Activated CD4-positive, alpha-beta T cell treated with anti-CD3 and anti-CD28 coated beads, Interleukin-2, amount 10 ng/mL, durations not matched to agents 24 days and 14 days (primary cell): ENCODE data around the gene CINP. TPM values are rescaled to one million over a fixed set of nuclear protein-coding genes. Genes with fewer than 3 reads are reported as not detected.

ENCODE experiments used
- DNase-seq: peaks from one replicate; pipeline ENCODE4 v3.0.0; 2022
- H3K27ac Mint-ChIP-seq: one replicate; pipeline ENCODE4 v1.8.0; 2022; ENCODE audit warnings: mild to moderate bottlenecking, mixed read lengths
- H3K27me3 Mint-ChIP-seq: one replicate; pipeline ENCODE4 v1.8.0; 2022; ENCODE audit warnings: mixed read lengths
- H3K36me3 Mint-ChIP-seq: one replicate; pipeline ENCODE4 v1.8.0; 2022; ENCODE audit warnings: low read depth, mild to moderate bottlenecking, mixed read lengths
- H3K4me1 Mint-ChIP-seq: one replicate; pipeline ENCODE4 v1.8.0; 2021; ENCODE audit warnings: mixed read lengths
- H3K4me3 Mint-ChIP-seq: one replicate; pipeline ENCODE4 v1.8.0; 2022; ENCODE audit warnings: mild to moderate bottlenecking, moderate library complexity, mixed read lengths
- H3K9me3 Mint-ChIP-seq: one replicate; pipeline ENCODE4 v1.8.0; 2021; ENCODE audit warnings: mixed read lengths
- intact Hi-C: fragments of 100-400 bp; cut with micrococcal nuclease; formaldehyde crosslinking; loops from one replicate; pipeline ENCODE4 v1.15.1; 2023
- total RNA-seq: library from RNA; stranded (reverse); gene quantifications from 2 replicates; pipeline ENCODE4 v1.2.3, GENCODE V29; 2022

The CINP gene
- 43.7 and 46.2 TPM in 2 replicates for total RNA-seq

DNA sequence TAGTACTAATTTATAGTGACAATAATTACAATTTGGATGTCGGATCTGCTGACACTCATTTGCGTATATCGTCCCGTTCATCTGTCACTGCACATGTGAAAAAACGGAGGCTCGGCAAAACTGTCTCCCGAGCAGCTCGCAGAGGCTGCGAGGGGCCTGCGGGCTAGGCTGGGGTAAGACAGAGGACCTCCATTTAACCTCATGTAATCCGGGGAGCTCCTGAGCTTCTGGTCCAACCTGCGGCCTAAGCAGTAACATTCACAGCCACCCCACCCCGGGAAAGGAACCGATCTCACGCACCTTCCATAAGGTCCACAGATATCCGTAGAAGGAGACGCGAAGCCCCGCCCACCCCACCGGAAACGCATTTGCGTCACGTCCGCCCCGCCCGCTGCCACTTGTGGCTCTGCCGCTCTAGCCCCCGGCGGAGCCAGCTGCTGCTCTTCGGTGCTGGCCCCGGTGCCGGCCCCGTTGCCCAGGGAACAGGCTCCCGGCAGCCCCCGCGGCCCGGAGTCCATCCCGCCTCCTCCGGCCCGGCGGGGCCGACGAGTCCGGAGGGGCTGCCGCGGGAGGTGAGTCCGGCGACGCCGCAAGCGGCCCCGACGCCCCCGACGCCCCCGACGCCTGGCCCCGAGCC is at the start of gene CINP, which contains the start of gene TECPR2:
Gene CINP (minus strand): TSS at position 346 of the 637 bp plus-strand sequence. CDS start 39 bp downstream, at position 307.
Gene TECPR2 (plus strand): TSS at position 397 of the 637 bp plus-strand sequence. CDS start 13,781 bp downstream, outside the sequence.
- no peak within 1 kb of the TSS for H3K4me3 Mint-ChIP-seq

DNA sequence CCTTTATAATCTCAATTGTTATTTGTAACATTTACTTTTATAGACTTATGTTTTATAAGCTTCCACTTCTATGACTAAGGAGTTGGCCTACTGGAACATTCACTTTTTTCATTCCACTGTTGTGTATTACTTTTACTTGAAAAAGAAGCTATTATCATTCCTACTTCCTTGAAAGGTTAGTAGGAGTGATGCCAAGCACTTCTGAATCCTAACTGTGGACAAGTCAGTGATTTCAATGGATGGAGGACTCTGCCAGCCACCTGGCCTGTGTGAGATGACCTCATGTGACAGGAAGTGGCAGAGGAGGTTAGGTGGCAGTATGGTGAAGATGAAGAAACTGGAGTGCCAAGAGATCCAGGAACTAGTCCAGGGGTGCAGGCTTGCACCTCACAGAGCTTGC is 46.0 kb upstream of the CINP start:
- intact Hi-C loops: no loop called here
- Mint-ChIP-seq H3K27me3 (no peaks in the 10 kb centered on the region), H3K27ac (no peak overlapping the region)

More for the DNA sequence above, at the start of gene CINP, which contains the start of gene TECPR2:
- Mint-ChIP-seq H3K27ac (peak within 1 kb of the TSS; percentile 92), H3K4me1 (peaks cover 27% of the 10 kb centered on the region), H3K9me3 (no peaks in the 10 kb centered on the region), H3K27me3 (peaks cover 2% of the 10 kb centered on the region), H3K36me3 (peaks cover 15% of the 10 kb centered on the region)
- DNase-seq: peak; percentile 98
- intact Hi-C loops: loop anchor here (1.0 to 5.0 kb wide), 6 partner anchors 46 to 460 kb away; partner anchors contain the start of genes DYNC1H1 and RCOR1

DNA sequence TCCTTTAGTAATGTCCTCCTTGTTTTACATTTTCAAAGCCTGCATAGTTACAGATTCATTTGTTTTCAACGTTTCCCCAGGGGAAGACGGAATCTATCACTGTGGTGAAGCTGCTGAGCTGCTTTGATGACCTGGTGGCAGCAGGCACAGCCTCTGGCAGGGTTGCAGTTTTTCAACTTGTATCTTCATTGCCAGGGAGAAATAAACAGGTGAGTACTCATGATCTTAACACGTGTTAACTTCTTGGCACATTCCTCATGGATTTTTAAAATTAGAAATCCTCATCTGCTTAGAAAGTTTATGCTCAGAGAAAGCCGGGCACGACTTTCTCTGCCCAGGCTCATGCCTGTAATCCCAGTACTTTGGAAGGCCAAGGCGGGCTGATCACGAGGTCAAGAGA is 44.6 kb upstream of the CINP start:
- H3K4me1 Mint-ChIP-seq: peaks cover 6% of the 10 kb centered on the region

More for the DNA sequence above, 46.0 kb upstream of the CINP start:
- peaks cover 5% of the 10 kb centered on the region for H3K9me3 Mint-ChIP-seq
- H3K4me3 Mint-ChIP-seq: no peak overlapping the region
- H3K4me1 Mint-ChIP-seq: peaks cover 6% of the 10 kb centered on the region
- no peak for DNase-seq
- H3K36me3 Mint-ChIP-seq: peaks cover 14% of the 10 kb centered on the region

DNA sequence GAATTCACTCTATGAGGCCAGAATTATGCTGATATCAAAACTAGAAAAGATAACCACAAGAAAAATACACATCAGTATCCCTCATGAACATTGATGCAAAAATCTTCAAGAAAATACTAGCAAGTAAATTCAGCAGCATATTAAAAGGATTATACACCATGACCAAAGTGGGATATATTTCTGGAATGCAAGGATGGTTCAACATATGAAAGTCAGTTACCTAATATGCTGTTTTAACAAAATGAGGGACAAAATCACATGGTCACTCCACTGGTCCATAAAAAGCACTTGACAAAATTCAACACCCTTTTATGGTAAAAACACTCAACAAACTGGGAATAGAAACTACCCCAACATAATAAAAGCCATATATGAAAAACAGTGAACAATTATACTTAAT is 40.3 kb upstream of the CINP start:
- Mint-ChIP-seq H3K4me3 (no peak overlapping the region), H3K4me1 (no peaks in the 10 kb centered on the region), H3K27me3 (no peaks in the 10 kb centered on the region), H3K27ac (no peak overlapping the region), H3K9me3 (peaks cover 23% of the 10 kb centered on the region), H3K36me3 (peaks cover 25% of the 10 kb centered on the region)
- no peak for DNase-seq
- intact Hi-C loops: no loop called here

More for the DNA sequence above, 44.6 kb upstream of the CINP start:
- Mint-ChIP-seq H3K4me3 (no peak overlapping the region), H3K27ac (no peak overlapping the region), H3K27me3 (no peaks in the 10 kb centered on the region), H3K9me3 (peaks cover 18% of the 10 kb centered on the region), H3K36me3 (peaks cover 25% of the 10 kb centered on the region)
- intact Hi-C loops: no loop called here
- no peak for DNase-seq

DNA sequence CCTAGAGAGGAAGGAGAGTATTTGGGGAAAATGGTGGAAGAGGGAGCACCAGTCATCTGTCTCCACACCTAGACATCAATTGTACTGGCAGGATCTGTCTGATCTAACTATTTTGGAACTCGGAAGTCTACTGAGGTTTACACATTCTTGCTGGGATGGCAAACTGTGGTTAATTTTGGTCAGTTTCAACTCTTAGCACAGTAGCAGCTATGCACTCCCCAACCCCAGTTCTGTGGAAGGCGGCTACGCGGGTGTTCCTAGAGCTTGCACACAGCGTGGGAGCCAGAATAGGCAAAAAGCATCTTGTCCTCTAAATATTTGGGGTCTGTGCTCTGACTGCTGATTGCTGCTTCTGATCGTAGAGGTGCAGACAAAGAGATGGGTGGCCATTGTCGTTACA is 33.8 kb upstream of the CINP start:
- Mint-ChIP-seq H3K36me3 (peaks cover 33% of the 10 kb centered on the region), H3K27me3 (no peaks in the 10 kb centered on the region), H3K27ac (no peak overlapping the region), H3K4me3 (no peak overlapping the region), H3K4me1 (peaks cover 6% of the 10 kb centered on the region), H3K9me3 (peaks cover 15% of the 10 kb centered on the region)
- DNase-seq: no peak
- intact Hi-C loops: no loop called here

DNA sequence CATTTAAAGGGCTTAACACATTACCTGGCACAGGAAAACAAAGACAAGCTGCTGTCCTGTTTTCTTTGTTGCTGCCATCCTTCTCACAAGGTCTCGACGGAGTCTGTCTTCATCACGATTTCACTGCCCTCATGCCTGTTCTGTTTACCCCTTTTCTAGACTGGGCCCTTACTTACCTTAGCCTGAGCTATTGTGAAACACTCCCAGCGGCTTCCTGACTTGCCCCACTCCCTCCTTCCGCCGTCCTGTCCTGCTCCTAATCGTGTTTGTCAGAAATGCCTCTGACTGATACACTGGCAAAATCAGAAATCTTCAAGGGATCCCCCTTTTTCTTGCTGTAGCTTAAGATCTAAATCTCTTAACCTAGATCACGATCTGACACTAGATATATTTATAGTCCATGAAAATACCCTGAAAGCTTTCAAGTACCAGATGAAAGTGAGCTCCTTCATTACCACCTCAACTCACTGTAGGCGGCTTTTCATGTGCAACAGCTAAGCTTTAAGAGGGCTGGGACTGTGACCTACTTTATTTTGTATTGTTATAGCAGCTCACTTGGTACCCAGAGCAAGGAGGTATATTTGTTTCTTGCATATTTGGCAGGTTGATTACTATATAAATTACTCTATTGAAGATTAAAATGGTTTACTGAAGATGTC is 32.2 kb upstream of the CINP start:
- DNase-seq: peak; percentile 60
- H3K4me3 Mint-ChIP-seq: peak overlapping the region; percentile 12

DNA sequence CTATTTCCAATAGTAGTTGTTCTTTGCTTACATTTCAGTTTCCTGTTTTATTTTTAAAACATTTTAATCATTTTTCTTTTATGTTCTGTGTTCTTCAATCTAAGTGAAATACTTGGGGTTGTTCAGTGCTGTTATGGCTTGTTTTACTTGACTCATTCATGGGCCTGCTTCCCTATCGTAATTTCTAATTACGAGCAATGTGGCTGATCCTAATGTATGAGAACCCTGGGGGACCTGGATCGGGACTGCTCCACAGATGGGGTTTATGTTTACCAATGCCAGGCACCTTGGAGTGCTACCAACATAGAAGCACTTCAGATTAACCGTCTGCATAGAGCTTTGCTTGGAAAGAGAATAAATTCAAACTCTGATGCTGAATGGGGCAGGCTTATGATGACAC is 29.8 kb upstream of the CINP start:
- intact Hi-C loops: no loop called here
- no peak for DNase-seq
- H3K9me3 Mint-ChIP-seq: peaks cover 10% of the 10 kb centered on the region
- H3K27ac Mint-ChIP-seq: no peak overlapping the region
- peaks cover 6% of the 10 kb centered on the region for H3K4me1 Mint-ChIP-seq
- H3K4me3 Mint-ChIP-seq: no peak overlapping the region
- no peaks in the 10 kb centered on the region for H3K27me3 Mint-ChIP-seq
- peaks cover 26% of the 10 kb centered on the region for H3K36me3 Mint-ChIP-seq

More for the DNA sequence above, 32.2 kb upstream of the CINP start:
- intact Hi-C loops: no loop called here
- Mint-ChIP-seq H3K4me1 (peaks cover 6% of the 10 kb centered on the region), H3K27ac (peak overlapping the region; percentile 68), H3K27me3 (no peaks in the 10 kb centered on the region), H3K9me3 (peaks cover 15% of the 10 kb centered on the region), H3K36me3 (peaks cover 34% of the 10 kb centered on the region)

DNA sequence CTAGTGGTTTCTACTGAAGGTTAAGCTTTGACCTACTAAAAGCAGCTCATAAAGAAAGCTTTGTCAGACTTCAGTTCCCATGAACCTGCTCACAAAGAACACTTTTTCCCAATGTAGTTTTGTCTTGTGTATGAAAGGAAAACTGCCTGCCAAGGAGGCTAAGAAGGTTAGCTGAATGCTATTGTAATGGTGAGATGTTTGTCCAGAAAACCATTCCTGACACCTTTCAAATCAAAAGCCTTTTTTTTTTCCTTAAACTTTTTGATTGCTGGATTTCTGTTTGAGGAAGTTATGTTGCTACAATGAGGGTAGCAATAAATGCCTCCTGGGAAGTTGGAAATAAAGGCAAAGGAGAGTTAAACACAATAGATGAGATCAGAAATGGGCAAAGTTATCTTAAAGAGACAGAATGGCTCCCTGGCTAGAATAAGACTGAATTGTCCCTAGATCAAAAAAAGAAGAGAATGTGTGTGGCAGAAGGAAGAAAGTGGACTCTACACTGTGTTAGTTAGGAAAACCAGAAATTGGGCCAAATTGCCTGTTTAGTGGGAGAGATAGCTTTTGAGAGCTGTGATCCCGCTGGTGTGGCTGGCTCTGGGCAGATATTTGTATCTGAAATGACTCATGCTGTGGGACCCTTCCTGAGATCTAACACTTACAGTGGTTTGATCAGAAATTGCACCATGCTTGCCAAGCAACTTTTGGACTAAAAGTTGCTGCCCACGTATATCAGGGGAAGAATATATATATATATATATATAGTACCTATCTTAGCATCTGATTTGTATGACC is 27.6 kb upstream of the CINP start:
- Mint-ChIP-seq H3K36me3 (peaks cover 11% of the 10 kb centered on the region), H3K4me1 (peaks cover 6% of the 10 kb centered on the region), H3K4me3 (no peak overlapping the region), H3K27me3 (no peaks in the 10 kb centered on the region), H3K27ac (no peak overlapping the region), H3K9me3 (no peaks in the 10 kb centered on the region)
- no peak for DNase-seq
- intact Hi-C loops: no loop called here

DNA sequence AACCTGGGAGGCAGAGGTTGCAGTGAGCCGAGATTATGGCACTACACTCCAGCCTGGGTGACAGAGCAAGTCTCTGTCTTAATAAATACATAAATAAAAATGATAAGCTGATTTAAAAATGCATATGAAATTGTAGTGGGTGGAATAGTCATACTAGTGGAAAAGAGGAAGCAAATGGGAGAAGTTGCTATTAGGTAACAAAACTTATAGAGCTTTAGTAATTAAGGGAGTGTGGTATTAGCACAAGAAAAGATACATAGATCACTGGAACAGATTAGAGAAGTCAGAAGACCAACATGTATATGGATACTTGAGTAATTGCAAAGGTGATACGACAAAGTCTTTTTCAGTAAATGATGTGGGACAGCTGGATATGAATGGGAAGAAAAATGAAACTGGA is 26.6 kb upstream of the CINP start:
- Mint-ChIP-seq H3K27me3 (no peaks in the 10 kb centered on the region), H3K4me1 (peaks cover 2% of the 10 kb centered on the region), H3K36me3 (peaks cover 7% of the 10 kb centered on the region), H3K4me3 (no peak overlapping the region), H3K27ac (no peak overlapping the region), H3K9me3 (no peaks in the 10 kb centered on the region)
- intact Hi-C loops: no loop called here
- DNase-seq: no peak

DNA sequence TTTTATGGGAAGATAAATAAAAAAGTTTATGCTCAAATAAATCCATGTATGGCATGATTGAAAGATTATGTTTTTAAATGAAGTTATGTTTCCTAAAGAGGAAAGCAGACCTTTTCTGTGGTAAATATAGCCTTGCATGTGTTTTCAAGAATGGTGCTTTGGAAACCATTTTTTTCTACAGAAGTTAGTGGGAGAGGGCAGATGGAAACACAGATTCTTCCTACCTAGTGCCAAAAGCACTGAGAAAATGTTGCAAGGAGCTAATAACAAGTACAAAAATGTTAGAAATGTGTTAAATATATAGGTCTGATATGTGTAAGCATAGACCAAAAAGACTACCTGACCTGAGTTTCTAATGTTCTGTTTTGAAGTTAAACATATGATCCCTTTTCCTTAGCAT is 24.4 kb upstream of the CINP start:
- peaks cover under 1% of the 10 kb centered on the region for H3K4me1 Mint-ChIP-seq
- DNase-seq: no peak
- H3K36me3 Mint-ChIP-seq: peaks cover 7% of the 10 kb centered on the region
- H3K27ac Mint-ChIP-seq: no peak overlapping the region
- H3K9me3 Mint-ChIP-seq: no peaks in the 10 kb centered on the region
- H3K27me3 Mint-ChIP-seq: no peaks in the 10 kb centered on the region
- H3K4me3 Mint-ChIP-seq: no peak overlapping the region
- intact Hi-C loops: no loop called here

DNA sequence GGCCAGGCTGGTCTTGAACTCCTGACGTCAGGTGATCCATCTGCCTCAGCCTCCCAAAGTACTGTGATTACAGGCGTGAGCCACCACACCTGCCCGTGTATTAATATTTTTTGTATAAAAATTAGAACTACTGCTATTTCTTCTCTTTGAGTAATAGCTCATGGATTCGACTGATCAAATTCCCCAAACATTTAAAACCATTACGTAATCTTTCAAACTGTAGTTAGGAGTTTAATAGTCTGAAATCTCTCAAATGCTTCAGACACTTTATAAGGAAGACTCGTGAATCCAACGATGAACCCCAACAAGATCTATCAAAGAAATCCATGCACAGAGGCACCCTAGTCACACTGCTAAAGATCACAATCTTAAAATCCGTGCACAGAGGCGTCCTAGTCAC is 16.1 kb upstream of the CINP start:
- H3K27ac Mint-ChIP-seq: peak overlapping the region; percentile 7
- H3K9me3 Mint-ChIP-seq: no peaks in the 10 kb centered on the region
- DNase-seq: no peak
- peaks cover 17% of the 10 kb centered on the region for H3K36me3 Mint-ChIP-seq
- no peak overlapping the region for H3K4me3 Mint-ChIP-seq
- peaks cover 15% of the 10 kb centered on the region for H3K4me1 Mint-ChIP-seq
- no peaks in the 10 kb centered on the region for H3K27me3 Mint-ChIP-seq
- intact Hi-C loops: no loop called here

DNA sequence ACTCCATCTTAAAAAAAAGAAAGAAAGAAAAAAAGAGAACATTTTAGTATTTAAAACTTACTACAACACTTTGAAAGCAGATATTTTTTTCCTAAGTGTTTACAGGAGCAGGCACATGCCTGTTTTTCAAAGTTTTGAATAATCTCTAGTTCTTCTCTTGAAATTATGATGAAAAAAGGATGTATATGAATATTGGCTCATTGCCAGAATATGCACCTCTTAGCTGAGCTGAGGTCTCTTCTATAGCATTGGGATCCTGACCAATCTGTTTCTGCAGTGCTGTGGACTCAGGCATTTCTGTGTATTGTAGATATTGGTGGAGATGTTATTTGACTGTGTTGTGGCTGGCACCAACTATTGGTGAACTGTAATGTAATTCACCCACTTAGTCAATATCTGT is 15.0 kb upstream of the CINP start:
- DNase-seq: no peak
- peaks cover 21% of the 10 kb centered on the region for H3K4me1 Mint-ChIP-seq
- peaks cover 17% of the 10 kb centered on the region for H3K36me3 Mint-ChIP-seq
- no peak overlapping the region for H3K27ac Mint-ChIP-seq
- H3K9me3 Mint-ChIP-seq: no peaks in the 10 kb centered on the region
- H3K27me3 Mint-ChIP-seq: no peaks in the 10 kb centered on the region
- intact Hi-C loops: no loop called here
- H3K4me3 Mint-ChIP-seq: no peak overlapping the region

DNA sequence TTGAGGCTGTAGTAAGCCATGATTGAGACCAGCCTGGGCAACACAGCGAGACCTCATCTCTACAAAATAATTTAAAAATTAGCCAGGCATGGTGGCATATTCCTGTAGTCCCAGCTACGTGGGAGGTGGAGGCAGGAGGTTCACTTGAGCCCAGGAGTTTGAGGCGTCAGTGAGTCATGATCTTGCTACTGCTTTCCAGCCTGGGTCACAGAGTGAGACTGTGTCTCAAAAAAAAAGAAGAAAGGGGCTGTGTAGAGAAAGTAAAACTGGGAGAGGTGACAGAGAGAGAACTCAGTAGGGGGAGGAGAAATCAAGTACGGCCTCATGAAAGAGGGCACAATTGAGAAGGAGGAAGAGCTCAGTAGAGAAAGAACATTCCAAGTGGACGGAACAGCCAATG is 12.4 kb upstream of the CINP start:
- H3K27ac Mint-ChIP-seq: peak overlapping the region; percentile 66
- DNase-seq: no peak
- H3K27me3 Mint-ChIP-seq: no peaks in the 10 kb centered on the region
- H3K4me3 Mint-ChIP-seq: peak overlapping the region; percentile 46
- H3K4me1 Mint-ChIP-seq: peaks cover 28% of the 10 kb centered on the region
- H3K9me3 Mint-ChIP-seq: no peaks in the 10 kb centered on the region
- peaks cover 10% of the 10 kb centered on the region for H3K36me3 Mint-ChIP-seq
- intact Hi-C loops: no loop called here

DNA sequence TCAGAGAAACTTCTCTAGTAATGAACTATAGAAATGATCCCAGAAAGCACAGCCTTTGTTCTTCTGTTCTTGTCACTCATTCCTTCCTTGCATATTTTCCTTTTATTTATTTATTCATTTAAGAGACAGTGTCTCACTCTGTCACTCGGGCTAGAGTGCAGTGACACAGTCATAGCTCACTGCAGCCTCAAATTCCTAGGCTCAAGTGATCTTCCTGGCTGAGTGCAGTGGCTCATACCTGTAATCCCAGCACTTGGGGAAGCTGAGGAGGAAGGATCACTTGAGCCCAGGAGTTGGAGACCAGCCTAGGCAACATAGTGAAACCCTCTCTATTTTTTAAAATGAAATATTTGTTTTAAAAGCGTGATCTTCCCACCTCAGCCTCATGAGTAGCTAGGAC is 11.6 kb upstream of the CINP start:
- H3K27ac Mint-ChIP-seq: no peak overlapping the region
- no peaks in the 10 kb centered on the region for H3K9me3 Mint-ChIP-seq
- intact Hi-C loops: no loop called here
- no peaks in the 10 kb centered on the region for H3K27me3 Mint-ChIP-seq
- peaks cover 10% of the 10 kb centered on the region for H3K36me3 Mint-ChIP-seq
- no peak overlapping the region for H3K4me3 Mint-ChIP-seq
- H3K4me1 Mint-ChIP-seq: peaks cover 28% of the 10 kb centered on the region
- no peak for DNase-seq
